PC-9 (cell line): ENCODE results near the gene LUC7L3. TPM values are rescaled to one million over a fixed set of nuclear protein-coding genes. Genes with fewer than 3 reads are reported as not detected.
A peak's percentile ranks its signal among the peaks of the same experiment; 100 is the strongest.

Source experiments
- BruUV-seq: library from RNA; stranded (reverse); fragments of 400-500 nt; replicated peaks from 2 replicates; lab custom pipeline; 2021; lab: Mats Ljungman, UMichigan
- CTCF ChIA-PET: fragments of 300-600 bp; sonication (Branson Sonifier 250); formaldehyde crosslinking; loops from one replicate; lab custom pipeline; 2022; ENCODE audit warnings: antibody characterized with exemption; lab: Charles Lee
- POLR2A ChIA-PET: fragments of 300-600 bp; sonication (Branson Sonifier 250); formaldehyde crosslinking; loops from one replicate; lab custom pipeline; 2022; ENCODE audit warnings: antibody characterized with exemption; ENCODE audit not compliant: unreplicated experiment; lab: Charles Lee
- DNase-seq, 2 experiments: peaks; one replicate each; pipeline versions ENCODE4 v3.0.0 to v3.0.0-alpha.2; 2015 to 2022; ENCODE audit warnings: mixed read lengths in 1 of 2
- H2AFZ ChIP-seq: fragments of 200-600 bp; sonication (generic); 2 replicates; pipeline ENCODE4 v1.8.1; 2017; ENCODE audit warnings: antibody characterized with exemption
- H3F3A ChIP-seq: fragments of 200-600 bp; sonication (generic); 2 replicates; pipeline ENCODE4 v1.8.1; 2017; ENCODE audit warnings: antibody characterized with exemption, mild to moderate bottlenecking, low read depth; ENCODE audit not compliant: insufficient read depth
- H3K27ac ChIP-seq: fragments of 200-600 bp; sonication (generic); 2 replicates; pipeline ENCODE4 v1.6.1; 2016; ENCODE audit warnings: mixed run types
- H3K27me3 ChIP-seq: fragments of 200-600 bp; sonication (generic); 2 replicates; pipeline ENCODE4 v1.6.1; 2016; ENCODE audit warnings: low read depth, mixed run types; ENCODE audit not compliant: insufficient read depth
- H3K36me3 ChIP-seq: fragments of 200-600 bp; sonication (generic); 2 replicates; pipeline ENCODE4 v1.6.1; 2016; ENCODE audit warnings: low read depth, mixed run types
- H3K4me1 ChIP-seq: fragments of 200-600 bp; sonication (generic); replicated peaks from 2 replicates; pipeline ENCODE4 v1.6.1; 2016; ENCODE audit warnings: mixed run types; ENCODE audit not compliant: insufficient read depth
- H3K4me2 ChIP-seq: fragments of 200-600 bp; sonication (generic); 2 replicates; pipeline ENCODE4 v1.6.1; 2017; ENCODE audit warnings: mixed run types
- H3K4me3 ChIP-seq: fragments of 200-600 bp; sonication (generic); 2 replicates; pipeline ENCODE4 v1.6.1; 2016; ENCODE audit warnings: mixed run types
- H3K79me2 ChIP-seq: fragments of 200-600 bp; sonication (generic); 2 replicates; pipeline ENCODE4 v1.6.1; 2017; ENCODE audit warnings: low read depth, mixed run types
- H3K9me2 ChIP-seq: fragments of 200-600 bp; sonication (generic); 2 replicates; pipeline ENCODE4 v1.8.1; 2017; ENCODE audit warnings: mild to moderate bottlenecking; ENCODE audit not compliant: insufficient read depth
- H3K9me3 ChIP-seq: fragments of 200-600 bp; sonication (generic); 2 replicates; pipeline ENCODE4 v1.8.1; 2016; ENCODE audit warnings: low read depth; ENCODE audit not compliant: insufficient read depth
- H4K20me1 ChIP-seq: fragments of 200-600 bp; sonication (generic); 2 replicates; pipeline ENCODE4 v1.8.1; 2017; ENCODE audit not compliant: insufficient read depth
- EZH2 ChIP-seq: fragments of 200-600 bp; sonication (generic); IDR thresholded peaks from 2 replicates; pipeline ENCODE4 v1.8.0; 2017; ENCODE audit warnings: antibody characterized with exemption, low read depth
- intact Hi-C: fragments of 100-400 bp; cut with micrococcal nuclease; formaldehyde crosslinking; loops from one replicate; pipeline ENCODE4 v1.10.0; 2022; ENCODE audit not compliant: unreplicated experiment
- total RNA-seq: library from RNA; stranded (reverse); gene quantifications from 2 replicates; pipeline ENCODE4 v1.2.3, GENCODE V29; 2021
- TF ChIP-seq, protein P1 (sequence below): fragments of 200-600 bp; sonication (generic); conservative IDR thresholded peaks from 2 replicates; pipeline ENCODE4 v1.6.1; 2017; ENCODE audit warnings: mixed run types, antibody characterized with exemption, mild to moderate bottlenecking, moderate library complexity

Gene LUC7L3
- total RNA-seq, 1 experiment from 2014 or later: 147 TPM

DNA sequence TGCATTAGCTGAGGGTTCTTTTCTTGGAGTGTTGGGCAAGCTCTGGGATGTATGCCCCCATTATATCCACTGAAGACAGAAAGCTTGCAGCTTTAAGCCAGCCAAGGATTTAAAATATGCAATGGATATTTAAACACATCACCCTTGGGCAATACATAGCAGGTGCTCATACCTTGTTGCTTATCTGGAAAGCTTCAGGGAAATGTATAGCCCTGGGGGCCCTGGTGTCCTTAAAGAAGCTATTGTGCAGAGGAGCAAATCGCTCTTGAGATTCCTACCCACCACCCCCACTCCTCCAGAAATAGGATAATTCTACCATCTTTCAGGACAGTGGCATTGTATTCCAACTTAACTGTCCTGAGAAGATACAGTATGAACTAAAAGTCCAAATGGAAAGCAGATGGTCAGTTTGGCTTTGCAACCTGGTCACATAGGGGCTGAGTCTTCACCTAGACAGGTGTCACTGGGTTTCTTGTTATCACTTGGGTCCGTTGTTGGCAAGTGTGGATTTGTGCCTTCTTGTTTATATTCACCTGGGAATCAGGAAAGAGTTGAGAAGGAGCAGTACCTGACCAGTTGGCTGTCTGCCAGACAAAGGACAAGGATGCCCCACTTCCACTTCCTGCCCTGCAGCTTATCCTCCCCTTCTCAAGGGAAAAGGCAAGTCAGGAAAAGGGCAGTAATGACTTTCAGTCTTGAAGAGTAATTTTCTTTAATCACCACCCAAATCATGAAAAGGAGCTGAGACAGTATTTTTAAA lies 44.5 kb downstream of the LUC7L3 start:
- intact Hi-C loops: no loop called here
- Histone ChIP-seq H3K9me2 (no peaks in the 10 kb centered on the region), H3K4me3 (no peak overlapping the region), H3K27me3 (no peaks in the 10 kb centered on the region), H2AFZ (no peak overlapping the region), H3K27ac (no peak overlapping the region), H3K9me3 (no peaks in the 10 kb centered on the region), H3K4me1 (peaks cover 29% of the 10 kb centered on the region), H3K36me3 (no peaks in the 10 kb centered on the region), H3K79me2 (no peaks in the 10 kb centered on the region), H3F3A (peaks cover 17% of the 10 kb centered on the region; the same call in 1 of the 2 replicates), H4K20me1 (no peaks in the 10 kb centered on the region), H3K4me2 (0 out of 2 replicates have a peak overlapping the region, but pooled peaks have one; percentile 18)
- TF ChIP-seq, protein P1, sequence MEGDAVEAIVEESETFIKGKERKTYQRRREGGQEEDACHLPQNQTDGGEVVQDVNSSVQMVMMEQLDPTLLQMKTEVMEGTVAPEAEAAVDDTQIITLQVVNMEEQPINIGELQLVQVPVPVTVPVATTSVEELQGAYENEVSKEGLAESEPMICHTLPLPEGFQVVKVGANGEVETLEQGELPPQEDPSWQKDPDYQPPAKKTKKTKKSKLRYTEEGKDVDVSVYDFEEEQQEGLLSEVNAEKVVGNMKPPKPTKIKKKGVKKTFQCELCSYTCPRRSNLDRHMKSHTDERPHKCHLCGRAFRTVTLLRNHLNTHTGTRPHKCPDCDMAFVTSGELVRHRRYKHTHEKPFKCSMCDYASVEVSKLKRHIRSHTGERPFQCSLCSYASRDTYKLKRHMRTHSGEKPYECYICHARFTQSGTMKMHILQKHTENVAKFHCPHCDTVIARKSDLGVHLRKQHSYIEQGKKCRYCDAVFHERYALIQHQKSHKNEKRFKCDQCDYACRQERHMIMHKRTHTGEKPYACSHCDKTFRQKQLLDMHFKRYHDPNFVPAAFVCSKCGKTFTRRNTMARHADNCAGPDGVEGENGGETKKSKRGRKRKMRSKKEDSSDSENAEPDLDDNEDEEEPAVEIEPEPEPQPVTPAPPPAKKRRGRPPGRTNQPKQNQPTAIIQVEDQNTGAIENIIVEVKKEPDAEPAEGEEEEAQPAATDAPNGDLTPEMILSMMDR: no peak
- no peak for TF ChIP-seq EZH2
- no TSS peak for BruUV-seq
- ChIA-PET CTCF (interaction anchor here (0.6 kb wide), 1 partner anchor 102 kb away, joined by 3 read pairs; no protein-coding TSS in a partner anchor), POLR2A (interaction anchor here (0.6 to 0.7 kb wide), 2 partner anchors 210 to 213 kb away, joined by 3 to 4 read pairs; no protein-coding TSS in a partner anchor)
- DNase-seq: peak in 1 of 2 experiments; percentile 56

DNA sequence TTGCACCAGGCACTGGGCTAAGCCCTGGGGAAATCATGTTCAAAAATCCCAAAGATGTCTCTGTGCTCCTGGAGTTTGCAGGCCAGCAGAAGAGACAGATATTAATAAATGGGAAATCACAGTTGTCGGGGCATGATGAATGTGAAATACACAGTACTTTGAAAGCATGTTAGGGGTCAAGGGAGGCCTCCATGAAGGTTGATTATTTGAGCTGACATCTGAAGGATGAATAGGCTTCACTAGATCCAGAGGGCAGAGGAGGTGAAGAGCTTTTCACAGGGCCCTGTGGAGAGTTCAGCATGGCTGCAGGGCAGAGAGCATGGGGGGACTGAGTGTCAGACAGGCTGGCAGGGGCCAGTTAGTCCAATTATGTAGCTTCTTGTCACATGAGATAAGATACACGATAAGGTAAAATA lies 45.3 kb downstream of the LUC7L3 start:
- Histone ChIP-seq H3K9me2 (no peaks in the 10 kb centered on the region), H3F3A (peaks cover 13% of the 10 kb centered on the region; the same call in 1 of the 2 replicates), H3K79me2 (no peaks in the 10 kb centered on the region), H4K20me1 (no peaks in the 10 kb centered on the region), H3K4me3 (no peak overlapping the region), H3K36me3 (no peaks in the 10 kb centered on the region), H2AFZ (no peak overlapping the region), H3K4me1 (peaks cover 32% of the 10 kb centered on the region), H3K9me3 (no peaks in the 10 kb centered on the region), H3K27ac (no peak overlapping the region), H3K4me2 (no peak overlapping the region), H3K27me3 (no peaks in the 10 kb centered on the region)
- CTCF ChIA-PET: no interaction called here
- POLR2A ChIA-PET: interaction anchor here (0.6 kb wide), 1 partner anchor 9 kb away, joined by 4 read pairs; no protein-coding TSS in a partner anchor
- intact Hi-C loops: no loop called here
- TF ChIP-seq EZH2: no peak
- TF ChIP-seq, protein P1: no peak
- DNase-seq: no peak
- BruUV-seq: no TSS peak

DNA sequence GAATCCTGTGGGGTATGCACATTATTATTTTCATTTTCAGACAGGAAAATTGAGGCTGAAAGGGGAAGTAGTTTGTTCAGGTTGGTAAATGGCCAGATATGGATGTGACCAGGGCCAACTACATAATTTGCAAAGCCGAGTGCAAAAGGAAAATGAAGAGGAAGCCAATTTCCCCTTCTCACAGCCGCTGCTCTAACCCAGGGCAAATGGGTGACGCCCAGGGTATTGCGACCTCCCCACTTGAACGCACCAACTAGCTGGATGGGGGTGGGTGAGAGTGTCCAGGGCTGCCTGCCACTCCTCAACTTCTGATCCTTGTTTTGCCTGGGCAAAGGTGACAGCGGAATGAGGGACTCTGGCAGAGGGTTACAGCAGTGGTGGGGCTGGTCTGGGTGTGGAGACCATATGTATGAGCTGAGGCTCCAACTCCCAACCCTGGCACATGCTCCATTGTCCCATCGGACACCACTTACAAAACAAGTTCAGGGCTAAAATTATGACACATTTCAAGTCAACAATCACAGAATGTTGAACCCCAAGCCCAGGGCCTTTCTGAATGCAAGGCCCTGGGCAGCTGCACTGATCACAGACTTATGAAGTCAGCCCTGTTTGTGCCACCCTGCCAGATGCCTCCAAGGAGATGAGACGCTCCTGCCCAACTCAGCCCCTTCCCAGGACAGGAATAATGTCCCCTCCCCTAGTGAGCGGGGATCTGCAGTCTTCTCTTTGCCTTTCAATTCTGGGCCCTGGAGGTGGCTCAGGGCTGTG lies 46.2 kb downstream of the LUC7L3 start:
- no peak overlapping the region for H3K27ac ChIP-seq
- H3K9me3 ChIP-seq: no peaks in the 10 kb centered on the region
- no peaks in the 10 kb centered on the region for H3K79me2 ChIP-seq
- ChIA-PET POLR2A (no interaction called here), CTCF (no interaction called here)
- no peak for DNase-seq
- no peaks in the 10 kb centered on the region for H3K36me3 ChIP-seq
- H3K9me2 ChIP-seq: no peaks in the 10 kb centered on the region
- H3F3A ChIP-seq: peaks cover 13% of the 10 kb centered on the region; the same call in 1 of the 2 replicates
- no peak overlapping the region for H3K4me2 ChIP-seq
- peaks cover 32% of the 10 kb centered on the region for H3K4me1 ChIP-seq
- TF ChIP-seq, protein P1: no peak
- no peak for TF ChIP-seq EZH2
- no TSS peak for BruUV-seq
- no peaks in the 10 kb centered on the region for H3K27me3 ChIP-seq
- H2AFZ ChIP-seq: no peak overlapping the region
- intact Hi-C loops: no loop called here
- no peak overlapping the region for H3K4me3 ChIP-seq
- no peaks in the 10 kb centered on the region for H4K20me1 ChIP-seq
